Sigmoid colon (tissue), 7 donors: ENCODE measurements around the gene THOC6. TPM values are rescaled to one million over a fixed set of nuclear protein-coding genes. Genes with fewer than 3 reads are reported as not detected.

Experiments
- DNase-seq: peaks from one replicate; pipeline ENCODE4 v3.0.0-alpha.2; 2019
- H3K27ac ChIP-seq, 4 donors: fragments of 200-600 bp; sonication (generic); one replicate each; pipeline ENCODE4 v1.5.1; 2016 to 2019; ENCODE audit warnings: mild to moderate bottlenecking in 1 of 4
- H3K27me3 ChIP-seq, 3 donors: fragments of 200-600 bp; sonication (generic); one replicate each; pipeline ENCODE4 v1.5.1; 2019; ENCODE audit warnings: mild to moderate bottlenecking in 1 of 3
- H3K36me3 ChIP-seq, 4 donors: fragments of 200-600 bp; sonication (generic); one replicate each; pipeline ENCODE4 v1.5.1; 2016 to 2019
- H3K4me1 ChIP-seq, 4 donors: fragments of 200-600 bp; sonication (generic); one replicate each; pipeline ENCODE4 v1.5.1; 2017 to 2019
- H3K4me3 ChIP-seq, 4 donors: fragments of 200-600 bp; sonication (generic); one replicate each; pipeline ENCODE4 v1.5.1; 2017 to 2019; ENCODE audit warnings: mild to moderate bottlenecking in 2 of 4, moderate library complexity in 1 of 4
- H3K9me3 ChIP-seq, 4 donors: fragments of 200-600 bp in 3 of 4; sonication (generic) in 3 of 4; one replicate each; pipeline versions ENCODE4 v1.5.1 to v1.6.1; 2013 to 2019
- CTCF ChIP-seq, 4 experiments: fragments of 450-650 bp in 3 of 4; fragments of 200-600 bp in 1 of 4; IDR thresholded peaks; one replicate each; pipeline ENCODE4 v1.5.1; 2016 to 2019; ENCODE audit warnings: antibody characterized with exemption in 4 of 4, mild to moderate bottlenecking in 3 of 4, moderate library complexity in 2 of 4
- EP300 ChIP-seq, 4 donors: sonication (generic); formaldehyde crosslinking; IDR thresholded peaks; one replicate each; pipeline ENCODE4 v1.6.1; 2017; ENCODE audit warnings: antibody characterized with exemption in 4 of 4
- POLR2A ChIP-seq, 2 donors: fragments of 450-650 bp; IDR thresholded peaks; one replicate each; pipeline ENCODE4 v1.6.1; 2016; ENCODE audit warnings: antibody characterized with exemption in 2 of 2, mild to moderate bottlenecking in 2 of 2, moderate library complexity in 2 of 2
- POLR2AphosphoS5 ChIP-seq, 4 donors: sonication (generic); formaldehyde crosslinking; IDR thresholded peaks; one replicate each; pipeline ENCODE4 v1.6.1; 2017; ENCODE audit warnings: antibody characterized with exemption in 4 of 4
- WGBS, 2 donors: extraction: QIAGEN DNeasy Blood & Tissue Kit; methylation state at CpG; one replicate each; pipeline ENCODE4 v1.1.7; 2013; 5-methylcytosine and 5-hydroxymethylcytosine counted together
- intact Hi-C: fragments of 100-400 bp; cut with DNase I; formaldehyde crosslinking; loops from one replicate; pipeline ENCODE4 v1.15.1; 2023
- polyA plus RNA-seq, 3 donors: library from polyadenylated mRNA; stranded (reverse); fragments of 200-250 nt; gene quantifications; one replicate each; pipeline ENCODE4 v1.2.3, GENCODE V29; 2013
- total RNA-seq, 4 donors: library from RNA; depleted of rRNA; stranded (reverse); fragments of >200 nt; gene quantifications; one replicate each; pipeline ENCODE4 v1.1.0, GENCODE V29; 2016
- donor health status: healthy with polysubstance abuse.
- donor health status: Bipolar disorder and iron deficiency.
- donor health status: healthy.

THOC6 gene
- total RNA-seq (10 to 100 TPM in 3 of 4 donors, 1 to 10 TPM in 1; 8.6 to 15.8 (median 13.4) TPM), polyA plus RNA-seq (10 to 100 TPM; 16.8 to 35.8 (median 18.5) TPM)

DNA sequence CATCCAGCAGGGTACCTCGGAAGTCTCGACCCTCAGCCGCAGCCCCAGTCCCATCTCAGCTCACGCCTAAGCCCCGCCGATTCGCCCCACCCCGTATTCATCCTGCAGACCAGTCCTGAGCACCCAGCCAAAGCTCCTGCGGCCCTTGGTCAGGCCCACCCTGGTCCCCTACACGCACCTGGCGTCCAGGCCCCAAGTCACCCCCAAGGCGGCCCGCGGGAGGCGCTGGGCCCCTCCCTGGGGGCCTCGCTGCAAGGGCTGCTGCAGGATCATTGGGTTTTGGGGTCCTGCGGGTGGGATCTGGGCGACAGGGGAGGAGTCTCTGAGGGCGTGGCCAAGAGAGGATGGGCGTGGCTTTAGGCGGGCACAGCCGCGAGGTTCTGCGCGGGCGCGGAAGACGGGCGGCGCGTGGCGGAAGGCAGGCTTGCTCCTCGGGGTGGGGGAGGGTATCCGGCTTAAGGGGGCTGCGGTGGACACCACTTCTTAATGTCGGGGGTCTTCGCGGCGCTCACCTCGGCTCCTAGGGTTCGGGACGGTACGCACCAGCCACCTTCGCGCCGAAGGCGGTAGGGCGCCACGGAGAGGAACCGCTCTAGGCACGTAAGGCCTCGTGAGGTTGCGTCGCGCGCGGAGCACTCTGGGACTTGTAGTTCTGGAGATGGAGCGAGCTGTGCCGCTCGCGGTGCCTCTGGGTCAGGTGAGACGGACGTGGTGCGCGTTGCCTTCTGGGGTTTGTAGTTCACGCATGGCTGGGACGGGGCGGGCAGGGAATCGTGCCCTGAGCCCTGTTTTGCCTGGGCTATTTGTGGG lies at the start of gene THOC6, which contains the start of gene HCFC1R1:
THOC6 (plus strand) TSS at position 367 of the 810 bp plus-strand sequence; CDS start at position 659, 292 bp downstream.
HCFC1R1 (minus strand) TSS at position 274 of the 810 bp plus-strand sequence; CDS start at position 273, 1 bp downstream.
- TF ChIP-seq CTCF (IDR thresholded peaks at IDR 0.05): no peak
- TF ChIP-seq POLR2AphosphoS5 (IDR thresholded peaks at IDR 0.05): peak in 3 of 4 donors; percentile 50 to 78 (median 75)
- TF ChIP-seq POLR2A (IDR thresholded peaks at IDR 0.05): peak; percentile 49 to 63
- DNase-seq: peak; percentile 99
- H3K4me3 ChIP-seq: peak within 1 kb of the TSS; percentile 49 to 74 (median 66)
- H3K36me3 ChIP-seq: peaks cover 0 to 20% (median 15%) of the 10 kb centered on the region in 4 donors
- H3K9me3 ChIP-seq: no peaks in the 10 kb centered on the region
- 1% methylated on average over 69 of the region's 69 CpGs for whole genome bisulfite sequencing, 2 donors
- intact Hi-C loops: no loop called here
- H3K27me3 ChIP-seq: peaks cover 1 to 11% (median 7%) of the 10 kb centered on the region in 3 donors
- peaks cover 0 to 62% (median 57%) of the 10 kb centered on the region in 4 donors for H3K4me1 ChIP-seq
- peak within 1 kb of the TSS; percentile 98 to 99 (median 98) for H3K27ac ChIP-seq

DNA sequence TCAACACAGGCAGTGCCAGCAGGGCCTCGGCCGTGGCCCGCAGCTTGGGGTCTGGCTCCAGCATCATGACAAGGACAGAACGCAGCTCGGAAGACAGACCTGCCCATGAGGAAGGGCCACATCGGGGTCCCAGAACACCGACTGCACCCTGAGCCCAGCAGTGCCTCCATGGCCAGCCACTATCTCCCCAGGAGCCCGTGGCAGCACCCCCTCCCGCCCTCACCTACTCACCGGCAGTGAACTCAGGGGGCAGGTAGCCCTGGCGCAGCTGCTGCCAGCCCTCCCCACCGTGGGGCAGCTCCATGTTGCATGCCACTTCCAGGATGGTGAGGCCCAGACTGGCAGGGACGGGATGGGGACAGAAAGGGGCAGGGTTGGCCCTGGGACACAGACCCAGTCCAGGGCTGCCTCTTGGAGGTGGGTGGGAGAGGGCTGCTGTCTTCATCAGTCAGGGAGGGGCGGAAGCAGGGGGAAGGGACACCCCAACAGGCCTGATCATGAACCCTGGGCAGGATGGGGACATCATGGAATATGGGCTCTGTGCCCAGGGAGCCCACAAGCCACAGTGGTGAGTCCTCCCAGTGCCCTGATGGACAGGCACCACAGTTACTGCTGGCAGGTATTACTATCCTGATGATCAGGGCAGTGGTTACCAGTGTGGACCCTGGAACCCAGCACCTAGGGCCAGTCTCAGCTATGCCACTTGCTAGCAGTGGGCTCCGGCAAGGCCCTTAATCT lies 49.3 kb upstream of the THOC6 start:
- WGBS, 2 donors: 92 to 95% methylated on average over 15 of the region's 15 CpGs
- Histone ChIP-seq H3K9me3 (no peaks in the 10 kb centered on the region), H3K4me1 (peaks cover 0 to 13% (median 11%) of the 10 kb centered on the region in 4 donors), H3K36me3 (no peaks in the 10 kb centered on the region), H3K4me3 (no peak overlapping the region), H3K27ac (no peak overlapping the region), H3K27me3 (peaks cover 4 to 39% (median 16%) of the 10 kb centered on the region in 3 donors)
- intact Hi-C loops: no loop called here
- no peak for DNase-seq
- no peak for TF ChIP-seq CTCF (IDR thresholded peaks at IDR 0.05)
- TF ChIP-seq EP300 (IDR thresholded peaks at IDR 0.05): no peak
- TF ChIP-seq POLR2AphosphoS5 (IDR thresholded peaks at IDR 0.05): no peak
- no peak for TF ChIP-seq POLR2A (IDR thresholded peaks at IDR 0.05)

DNA sequence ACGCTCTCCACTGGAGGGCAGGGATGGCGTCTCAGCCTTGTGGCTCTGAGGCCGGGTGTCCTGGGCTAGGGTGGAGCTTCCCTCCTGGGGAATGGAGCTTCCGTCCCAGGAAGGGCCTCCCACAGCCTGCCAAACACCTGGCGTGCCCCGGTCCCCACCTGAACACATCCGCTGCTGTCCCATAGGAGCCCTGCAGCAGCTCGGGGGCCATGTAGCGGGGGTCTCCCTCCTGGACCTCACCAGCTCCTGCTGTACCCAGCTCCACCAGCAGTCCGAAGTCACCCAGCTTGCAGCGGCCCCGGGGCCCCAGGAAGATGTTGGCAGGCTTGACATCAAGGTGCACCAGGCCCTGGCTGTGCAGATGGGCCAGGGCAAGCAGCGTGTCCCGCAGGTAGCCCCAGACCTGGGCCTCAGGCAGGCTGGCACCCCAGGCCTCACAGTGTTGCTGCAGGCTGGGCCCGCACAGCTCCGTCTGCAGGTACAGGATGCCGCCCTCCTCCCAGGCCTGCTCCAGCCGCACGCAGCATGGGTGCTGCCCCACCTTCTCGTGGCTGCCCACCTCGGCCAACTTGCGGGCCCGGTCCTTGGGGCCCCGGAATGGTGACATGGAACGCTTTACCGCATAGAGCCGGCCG lies 48.6 kb upstream of the THOC6 start:
- 94 to 95% methylated on average over 28 of the region's 28 CpGs for WGBS, 2 donors

More for the DNA sequence above, 48.6 kb upstream of the THOC6 start:
- Histone ChIP-seq H3K36me3 (no peaks in the 10 kb centered on the region), H3K4me1 (peaks cover 0 to 12% (median 10%) of the 10 kb centered on the region in 4 donors), H3K4me3 (no peak overlapping the region), H3K27me3 (peaks cover 7 to 38% (median 13%) of the 10 kb centered on the region in 3 donors), H3K27ac (no peak overlapping the region), H3K9me3 (no peaks in the 10 kb centered on the region)
- TF ChIP-seq POLR2AphosphoS5 (IDR thresholded peaks at IDR 0.05) (no peak), POLR2A (IDR thresholded peaks at IDR 0.05) (no peak), EP300 (IDR thresholded peaks at IDR 0.05) (no peak), CTCF (IDR thresholded peaks at IDR 0.05) (no peak)
- no peak for DNase-seq
- intact Hi-C loops: no loop called here
